SK-N-SH (cell line): ENCODE data around the gene SPATA12. TPM values are rescaled to one million over a fixed set of nuclear protein-coding genes. Genes with fewer than 3 reads are reported as not detected.

Source experiments
- CTCF ChIA-PET: fragments of 300-600, 350-600 bp; formaldehyde crosslinking; extraction: SDS; loops from one replicate; lab custom pipeline; 2021; lab: Yijun Ruan, JAX
- POLR2A ChIA-PET: fragments of 350-600 bp; sonication (Branson Sonifier 250); formaldehyde crosslinking; extraction: SDS; loops from one replicate; lab custom pipeline; 2020; ENCODE audit warnings: antibody characterized with exemption, inconsistent platforms; lab: Yijun Ruan, JAX
- DNase-seq: peaks from one replicate; pipeline ENCODE4 v3.0.0; 2012
- H2AFZ ChIP-seq: fragments of 200-600 bp; sonication (generic); 2 replicates; pipeline ENCODE4 v1.8.1; 2016; ENCODE audit warnings: antibody characterized with exemption, mild to moderate bottlenecking, low read depth
- H3F3A ChIP-seq: fragments of 200-600 bp; sonication (generic); replicated peaks from 2 replicates; pipeline ENCODE3; 2016; ENCODE audit warnings: antibody characterized with exemption, mild to moderate bottlenecking; ENCODE audit not compliant: insufficient read depth
- H3K27ac ChIP-seq, 2 experiments: fragments of 200-500 bp in 1 of 2; fragments of 200-600 bp in 1 of 2; sonication (Bioruptor generic) in 1 of 2; sonication (generic), shearing (Covaris generic) in 1 of 2; 2 replicates each; pipeline versions ENCODE4 v1.5.1 to v1.6.1; 2014 to 2016; ENCODE audit warnings: low read depth in 2 of 2, inconsistent platforms in 1 of 2, low read length in 1 of 2, mild to moderate bottlenecking in 1 of 2, mixed read lengths in 1 of 2
- H3K27me3 ChIP-seq: fragments of 200-600 bp; sonication (generic), shearing (Covaris generic); 2 replicates; pipeline ENCODE4 v1.6.1; 2016; ENCODE audit warnings: mixed run types; ENCODE audit not compliant: insufficient read depth
- H3K36me3 ChIP-seq, 2 experiments: fragments of 200-500 bp in 1 of 2; fragments of 200-600 bp in 1 of 2; sonication (Bioruptor generic) in 1 of 2; sonication (generic) in 1 of 2; replicated peaks in 1 of 2; 2 replicates each; pipeline versions ENCODE3 to v1.5.1; 2014 to 2016; ENCODE audit warnings: low read length in 1 of 2, mild to moderate bottlenecking in 1 of 2; ENCODE audit not compliant: insufficient read depth in 2 of 2, control insufficient read depth in 1 of 2
- H3K4me1 ChIP-seq, 2 experiments: fragments of 200-500 bp in 1 of 2; fragments of 200-600 bp in 1 of 2; sonication (Bioruptor generic) in 1 of 2; sonication (generic), shearing (Covaris generic) in 1 of 2; 2 replicates each; pipeline versions ENCODE4 v1.5.1 to v1.6.1; 2014 to 2016; ENCODE audit warnings: low read depth in 1 of 2, low read length in 1 of 2, mixed run types in 1 of 2; ENCODE audit not compliant: insufficient read depth in 2 of 2, control insufficient read depth in 1 of 2
- H3K4me2 ChIP-seq: fragments of 200-600 bp; sonication (generic), shearing (Covaris generic); 2 replicates; pipeline ENCODE4 v1.6.1; 2017; ENCODE audit warnings: mixed run types
- H3K4me3 ChIP-seq, 2 experiments: fragments of 200-500 bp in 1 of 2; fragments of 200-600 bp in 1 of 2; sonication (Bioruptor generic) in 1 of 2; sonication (generic), shearing (Covaris generic) in 1 of 2; 2 replicates each; pipeline versions ENCODE4 v1.5.1 to v1.8.1; 2014 to 2016; ENCODE audit warnings: low read depth in 2 of 2, inconsistent platforms in 1 of 2, low read length in 1 of 2, mild to moderate bottlenecking in 1 of 2, mixed read lengths in 1 of 2, moderate library complexity in 1 of 2
- H3K79me2 ChIP-seq: fragments of 200-600 bp; sonication (generic); 2 replicates; pipeline ENCODE4 v1.8.1; 2017; ENCODE audit warnings: mild to moderate bottlenecking; ENCODE audit not compliant: insufficient read depth
- H3K9ac ChIP-seq: fragments of 200-600 bp; sonication (generic); 2 replicates; pipeline ENCODE4 v1.6.1; 2017; ENCODE audit warnings: mixed run types
- H3K9me2 ChIP-seq: fragments of 200-600 bp; sonication (generic); 2 replicates; pipeline ENCODE4 v1.6.1; 2017; ENCODE audit warnings: mixed run types
- H3K9me3 ChIP-seq: fragments of 200-600 bp; sonication (generic); 2 replicates; pipeline ENCODE4 v1.6.1; 2017; ENCODE audit warnings: mixed run types, mild to moderate bottlenecking, moderate library complexity
- H4K20me1 ChIP-seq: fragments of 200-600 bp; sonication (generic); 2 replicates; pipeline ENCODE4 v1.6.1; 2017; ENCODE audit warnings: mild to moderate bottlenecking, mixed run types; ENCODE audit not compliant: insufficient read depth
- FOSL2 ChIP-seq: IDR thresholded peaks from 2 replicates; pipeline ENCODE4 v1.4.0; 2012; ENCODE audit warnings: low read depth, mild to moderate bottlenecking, moderate library complexity, borderline replicate concordance
- GABPA ChIP-seq: IDR thresholded peaks from 2 replicates; pipeline ENCODE4 v1.4.0; 2012; ENCODE audit warnings: low read depth, mild to moderate bottlenecking
- MXI1 ChIP-seq: IDR thresholded peaks from 2 replicates; pipeline ENCODE4 v1.6.1; 2012; ENCODE audit warnings: mild to moderate bottlenecking, low read depth, low read length, improper control_type of control experiment
- NFIC ChIP-seq: IDR thresholded peaks from 2 replicates; pipeline ENCODE4 v1.4.0; 2012; ENCODE audit warnings: borderline replicate concordance
- NRF1 ChIP-seq: IDR thresholded peaks from 2 replicates; pipeline ENCODE4 v1.6.1; 2012; ENCODE audit warnings: low read depth, mild to moderate bottlenecking, low read length
- RCOR1 ChIP-seq: fragments of 150-350 bp; IDR thresholded peaks from 2 replicates; pipeline ENCODE4 v1.6.1; 2017; ENCODE audit warnings: antibody characterized with exemption, low read length
- RXRA ChIP-seq: IDR thresholded peaks from 2 replicates; pipeline ENCODE4 v1.4.0; 2012; ENCODE audit warnings: low read depth, mild to moderate bottlenecking, borderline replicate concordance
- TAF1 ChIP-seq: IDR thresholded peaks from 2 replicates; pipeline ENCODE4 v1.6.1; 2012; ENCODE audit warnings: low read depth, mild to moderate bottlenecking, low read length, moderate library complexity, borderline replicate concordance
- TEAD4 ChIP-seq: IDR thresholded peaks from 2 replicates; pipeline ENCODE4 v1.4.0; 2012; ENCODE audit warnings: mild to moderate bottlenecking, borderline replicate concordance; ENCODE audit not compliant: insufficient read depth
- YY1 ChIP-seq: IDR thresholded peaks from 2 replicates; pipeline ENCODE4 v1.4.0; 2012; ENCODE audit warnings: low read depth, mild to moderate bottlenecking
- WGBS: methylation state at CpG from one replicate; pipeline ENCODE4 v1.1.6; 2017; ENCODE audit warnings: low lambda C conversion rate; 5-methylcytosine and 5-hydroxymethylcytosine counted together
- polyA plus RNA-seq, 3 experiments: library from polyadenylated mRNA; depleted of rRNA; stranded (reverse); fragments of >200 nt; gene quantifications; 2 replicates each; pipeline ENCODE4 v1.2.3, GENCODE V29; 2012
- TF ChIP-seq, protein P1 (sequence below): IDR thresholded peaks from 2 replicates; pipeline ENCODE4 v1.4.0; 2012; ENCODE audit warnings: low read depth
- TF ChIP-seq, protein P2 (sequence below): IDR thresholded peaks from 2 replicates; pipeline ENCODE4 v1.6.1; 2012; ENCODE audit warnings: mild to moderate bottlenecking, low read depth, low read length, moderate library complexity
- TF ChIP-seq, protein P3 (sequence below): fragments of 200-600 bp; sonication (generic); IDR thresholded peaks from 2 replicates; pipeline ENCODE4 v1.6.1; 2017; ENCODE audit warnings: antibody characterized with exemption, mild to moderate bottlenecking, moderate library complexity

Gene SPATA12
- polyA plus RNA-seq, 1 of the 3 experiments (the other 2 are of a cell fraction) = 0.33 TPM

DNA sequence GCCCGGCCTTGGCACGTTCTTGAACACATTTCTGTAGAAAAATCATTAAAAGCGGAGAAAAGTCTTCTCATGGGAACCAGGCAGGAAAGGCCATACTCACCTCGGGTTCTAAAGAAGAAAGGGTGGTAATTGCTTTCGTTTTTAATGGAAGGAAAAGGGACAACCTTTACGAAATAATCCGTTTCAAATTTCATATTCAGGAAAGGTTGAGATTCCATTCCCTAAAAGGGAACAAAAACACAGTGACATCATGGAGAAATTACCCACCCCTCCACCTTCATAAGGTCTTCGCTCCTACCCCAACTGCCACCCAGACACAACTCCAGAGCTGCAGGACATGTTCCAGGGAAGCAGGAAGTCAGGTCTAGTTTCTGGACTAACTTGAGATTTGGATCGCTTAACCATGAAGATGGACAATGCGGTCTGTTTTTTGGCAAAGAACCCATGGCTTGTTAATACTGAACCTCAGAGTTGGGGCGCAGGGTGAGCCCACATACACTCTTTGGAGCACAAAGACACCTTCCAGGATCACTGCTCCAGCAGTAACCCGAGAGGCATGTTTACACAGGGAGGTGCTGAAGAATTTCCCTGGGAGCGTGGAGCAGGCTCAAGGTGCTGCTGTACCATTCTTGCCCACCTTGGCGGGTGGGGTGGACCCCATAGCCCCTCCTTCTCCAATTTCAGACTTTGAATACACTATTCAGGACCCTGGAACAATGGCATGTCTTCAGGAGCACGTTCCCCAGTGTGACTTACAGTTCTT is 49.2 kb downstream of the SPATA12 start:
- 95% methylated on average over 15 of the region's 15 CpGs for WGBS
- CTCF ChIA-PET = interaction anchor here (0.7 to 2.9 kb wide), 6 partner anchors 9 to 34 kb away, joined by 3 to 12 read pairs (median 5); no protein-coding TSS in a partner anchor

More for the DNA sequence above, 49.2 kb downstream of the SPATA12 start:
- Histone ChIP-seq H3K9me3 (no peaks in the 10 kb centered on the region), H3F3A (no peaks in the 10 kb centered on the region), H3K4me2 (no peak overlapping the region), H3K4me3 (no peak overlapping the region), H3K9ac (no peak overlapping the region), H3K36me3 (peaks cover 0 to 6% of the 10 kb centered on the region in 2 experiments), H3K27me3 (no peaks in the 10 kb centered on the region), H3K9me2 (no peaks in the 10 kb centered on the region), H3K27ac (no peak overlapping the region), H4K20me1 (no peaks in the 10 kb centered on the region), H3K4me1 (peaks cover 0 to 13% of the 10 kb centered on the region in 2 experiments; a peak in 1 of 4 replicates), H2AFZ (no peak overlapping the region), H3K79me2 (no peaks in the 10 kb centered on the region)
- POLR2A ChIA-PET = interaction anchor here (1.1 kb wide), 1 partner anchor 54 kb away, joined by 3 read pairs; no protein-coding TSS in a partner anchor
- no peak for DNase-seq
- TF ChIP-seq FOSL2 (no peak), TEAD4 (no peak), TAF1 (no peak), MXI1 (no peak), RXRA (no peak), NRF1 (no peak), GABPA (no peak), YY1 (no peak), RCOR1 (no peak), NFIC (no peak)
- TF ChIP-seq, protein P1, sequence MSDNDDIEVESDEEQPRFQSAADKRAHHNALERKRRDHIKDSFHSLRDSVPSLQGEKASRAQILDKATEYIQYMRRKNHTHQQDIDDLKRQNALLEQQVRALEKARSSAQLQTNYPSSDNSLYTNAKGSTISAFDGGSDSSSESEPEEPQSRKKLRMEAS = no peak
- TF ChIP-seq, protein P2, sequence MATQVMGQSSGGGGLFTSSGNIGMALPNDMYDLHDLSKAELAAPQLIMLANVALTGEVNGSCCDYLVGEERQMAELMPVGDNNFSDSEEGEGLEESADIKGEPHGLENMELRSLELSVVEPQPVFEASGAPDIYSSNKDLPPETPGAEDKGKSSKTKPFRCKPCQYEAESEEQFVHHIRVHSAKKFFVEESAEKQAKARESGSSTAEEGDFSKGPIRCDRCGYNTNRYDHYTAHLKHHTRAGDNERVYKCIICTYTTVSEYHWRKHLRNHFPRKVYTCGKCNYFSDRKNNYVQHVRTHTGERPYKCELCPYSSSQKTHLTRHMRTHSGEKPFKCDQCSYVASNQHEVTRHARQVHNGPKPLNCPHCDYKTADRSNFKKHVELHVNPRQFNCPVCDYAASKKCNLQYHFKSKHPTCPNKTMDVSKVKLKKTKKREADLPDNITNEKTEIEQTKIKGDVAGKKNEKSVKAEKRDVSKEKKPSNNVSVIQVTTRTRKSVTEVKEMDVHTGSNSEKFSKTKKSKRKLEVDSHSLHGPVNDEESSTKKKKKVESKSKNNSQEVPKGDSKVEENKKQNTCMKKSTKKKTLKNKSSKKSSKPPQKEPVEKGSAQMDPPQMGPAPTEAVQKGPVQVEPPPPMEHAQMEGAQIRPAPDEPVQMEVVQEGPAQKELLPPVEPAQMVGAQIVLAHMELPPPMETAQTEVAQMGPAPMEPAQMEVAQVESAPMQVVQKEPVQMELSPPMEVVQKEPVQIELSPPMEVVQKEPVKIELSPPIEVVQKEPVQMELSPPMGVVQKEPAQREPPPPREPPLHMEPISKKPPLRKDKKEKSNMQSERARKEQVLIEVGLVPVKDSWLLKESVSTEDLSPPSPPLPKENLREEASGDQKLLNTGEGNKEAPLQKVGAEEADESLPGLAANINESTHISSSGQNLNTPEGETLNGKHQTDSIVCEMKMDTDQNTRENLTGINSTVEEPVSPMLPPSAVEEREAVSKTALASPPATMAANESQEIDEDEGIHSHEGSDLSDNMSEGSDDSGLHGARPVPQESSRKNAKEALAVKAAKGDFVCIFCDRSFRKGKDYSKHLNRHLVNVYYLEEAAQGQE = no peak
- TF ChIP-seq, protein P3, sequence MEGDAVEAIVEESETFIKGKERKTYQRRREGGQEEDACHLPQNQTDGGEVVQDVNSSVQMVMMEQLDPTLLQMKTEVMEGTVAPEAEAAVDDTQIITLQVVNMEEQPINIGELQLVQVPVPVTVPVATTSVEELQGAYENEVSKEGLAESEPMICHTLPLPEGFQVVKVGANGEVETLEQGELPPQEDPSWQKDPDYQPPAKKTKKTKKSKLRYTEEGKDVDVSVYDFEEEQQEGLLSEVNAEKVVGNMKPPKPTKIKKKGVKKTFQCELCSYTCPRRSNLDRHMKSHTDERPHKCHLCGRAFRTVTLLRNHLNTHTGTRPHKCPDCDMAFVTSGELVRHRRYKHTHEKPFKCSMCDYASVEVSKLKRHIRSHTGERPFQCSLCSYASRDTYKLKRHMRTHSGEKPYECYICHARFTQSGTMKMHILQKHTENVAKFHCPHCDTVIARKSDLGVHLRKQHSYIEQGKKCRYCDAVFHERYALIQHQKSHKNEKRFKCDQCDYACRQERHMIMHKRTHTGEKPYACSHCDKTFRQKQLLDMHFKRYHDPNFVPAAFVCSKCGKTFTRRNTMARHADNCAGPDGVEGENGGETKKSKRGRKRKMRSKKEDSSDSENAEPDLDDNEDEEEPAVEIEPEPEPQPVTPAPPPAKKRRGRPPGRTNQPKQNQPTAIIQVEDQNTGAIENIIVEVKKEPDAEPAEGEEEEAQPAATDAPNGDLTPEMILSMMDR = no peak
